Parathyroid adenoma (tissue), 2 donors: ENCODE results near the gene XYLT2.

Experiments
- H2AFZ ChIP-seq: fragments of 300-600 bp; sonication (generic); one replicate; pipeline ENCODE4 v1.7.0; 2017; ENCODE audit warnings: antibody characterized with exemption, mild to moderate bottlenecking
- H3K27ac ChIP-seq: fragments of 300-600 bp; sonication (generic); one replicate; pipeline ENCODE4 v1.7.0; 2017
- H3K27me3 ChIP-seq: fragments of 300-600 bp; sonication (generic); one replicate; pipeline ENCODE4 v1.7.0; 2017; ENCODE audit warnings: low read length; ENCODE audit not compliant: control insufficient read depth, insufficient read depth
- H3K36me3 ChIP-seq: fragments of 300-600 bp; sonication (generic); one replicate; pipeline ENCODE4 v1.7.0; 2017; ENCODE audit warnings: low read length; ENCODE audit not compliant: control insufficient read depth, insufficient read depth
- H3K4me1 ChIP-seq: fragments of 300-600 bp; sonication (generic); one replicate; pipeline ENCODE4 v1.7.0; 2017; ENCODE audit warnings: control low read depth
- H3K4me2 ChIP-seq: fragments of 300-600 bp; sonication (generic); one replicate; pipeline ENCODE4 v1.7.0; 2017; ENCODE audit warnings: low read length
- H3K4me3 ChIP-seq: fragments of 300-600 bp; sonication (generic); one replicate; pipeline ENCODE4 v1.7.0; 2017; ENCODE audit warnings: low read depth, low read length
- H3K79me2 ChIP-seq: fragments of 300-600 bp; sonication (generic); one replicate; pipeline ENCODE4 v1.7.0; 2017; ENCODE audit warnings: control low read depth
- H3K9ac ChIP-seq: fragments of 300-600 bp; sonication (generic); one replicate; pipeline ENCODE4 v1.7.0; 2017; ENCODE audit warnings: mild to moderate bottlenecking
- H3K9me3 ChIP-seq: fragments of 300-600 bp; sonication (generic); one replicate; pipeline ENCODE4 v1.7.0; 2017; ENCODE audit warnings: low read length; ENCODE audit not compliant: control insufficient read depth
- CTCF ChIP-seq: fragments of 300-600 bp; sonication (generic); IDR thresholded peaks from one replicate; pipeline ENCODE4 v1.7.0; 2017; ENCODE audit warnings: antibody characterized with exemption, mild to moderate bottlenecking
- donor health status: primary hyperparathyroidism.

Gene XYLT2

GRCh38 chr17:50364061-50364458, 18.1 kb downstream of the XYLT2 start:
- H2AFZ ChIP-seq: no peak overlapping the region
- TF ChIP-seq CTCF: no peak
- H3K79me2 ChIP-seq: no peaks in the 10 kb centered on the region
- no peak overlapping the region for H3K9ac ChIP-seq
- peaks cover 6% of the 10 kb centered on the region for H3K4me1 ChIP-seq
- H3K4me3 ChIP-seq: no peak overlapping the region
- no peaks in the 10 kb centered on the region for H3K9me3 ChIP-seq
- H3K4me2 ChIP-seq: no peak overlapping the region
- H3K27ac ChIP-seq: no peak overlapping the region
- no peaks in the 10 kb centered on the region for H3K36me3 ChIP-seq
- H3K27me3 ChIP-seq: no peaks in the 10 kb centered on the region

GRCh38 chr17:50364715-50365114, 18.8 kb downstream of the XYLT2 start:
- no peaks in the 10 kb centered on the region for H3K9me3 ChIP-seq
- H3K79me2 ChIP-seq: no peaks in the 10 kb centered on the region
- H3K9ac ChIP-seq: no peak overlapping the region
- no peak overlapping the region for H2AFZ ChIP-seq
- TF ChIP-seq CTCF: no peak
- no peaks in the 10 kb centered on the region for H3K36me3 ChIP-seq
- H3K27me3 ChIP-seq: no peaks in the 10 kb centered on the region
- peaks cover 6% of the 10 kb centered on the region for H3K4me1 ChIP-seq
- H3K4me2 ChIP-seq: no peak overlapping the region
- H3K4me3 ChIP-seq: no peak overlapping the region
- no peak overlapping the region for H3K27ac ChIP-seq

GRCh38 chr17:50365165-50365564, 19.2 kb downstream of the XYLT2 start:
- H3K4me3 ChIP-seq: no peak overlapping the region
- peaks cover 6% of the 10 kb centered on the region for H3K4me1 ChIP-seq
- no peak for TF ChIP-seq CTCF
- no peak overlapping the region for H3K4me2 ChIP-seq
- no peaks in the 10 kb centered on the region for H3K27me3 ChIP-seq
- no peak overlapping the region for H2AFZ ChIP-seq
- no peak overlapping the region for H3K27ac ChIP-seq
- H3K9ac ChIP-seq: no peak overlapping the region
- H3K9me3 ChIP-seq: no peaks in the 10 kb centered on the region
- no peaks in the 10 kb centered on the region for H3K36me3 ChIP-seq
- no peaks in the 10 kb centered on the region for H3K79me2 ChIP-seq

GRCh38 chr17:50365649-50366393, 19.9 kb downstream of the XYLT2 start:
- Histone ChIP-seq H3K79me2 (peaks cover under 1% of the 10 kb centered on the region), H3K4me3 (no peak overlapping the region), H3K36me3 (no peaks in the 10 kb centered on the region), H3K27me3 (no peaks in the 10 kb centered on the region), H3K27ac (no peak overlapping the region), H3K4me2 (no peak overlapping the region), H3K9me3 (no peaks in the 10 kb centered on the region), H2AFZ (no peak overlapping the region), H3K4me1 (peaks cover 6% of the 10 kb centered on the region), H3K9ac (no peak overlapping the region)
- no peak for TF ChIP-seq CTCF

- no peak for TF ChIP-seq CTCF
- H3K36me3 ChIP-seq: no peaks in the 10 kb centered on the region
- no peak overlapping the region for H3K27ac ChIP-seq
- no peak overlapping the region for H3K4me2 ChIP-seq
- H3K4me3 ChIP-seq: no peak overlapping the region
- no peak overlapping the region for H3K9ac ChIP-seq
- no peaks in the 10 kb centered on the region for H3K9me3 ChIP-seq
- peaks cover 11% of the 10 kb centered on the region for H3K79me2 ChIP-seq
- peaks cover 12% of the 10 kb centered on the region for H3K4me1 ChIP-seq
- no peak overlapping the region for H2AFZ ChIP-seq
- no peaks in the 10 kb centered on the region for H3K27me3 ChIP-seq
Measured at GRCh38 chr17:50367401-50367800, 21.5 kb downstream of the XYLT2 start.
